Myocyte (in vitro differentiated cells): ENCODE measurements around the gene CPTP. TPM values are rescaled to one million over a fixed set of nuclear protein-coding genes. Genes with fewer than 3 reads are reported as not detected.
"Not testable (repeated sequence)": the region's sequence is repeated elsewhere in the genome, so short reads cannot be mapped to it uniquely, and the experiment has no call there.

Source experiments
- DNase-seq: peaks from one replicate; pipeline ENCODE4 v3.0.0-alpha.2; 2012; ENCODE audit warnings: low read depth
- total RNA-seq: library from RNA; depleted of rRNA; stranded (reverse); fragments of >200 nt; gene quantifications from 2 replicates; pipeline ENCODE4 v1.2.3, GENCODE V29; 2014

CPTP gene
- total RNA-seq, 1 donor from 2014 or later: 28.9 TPM

DNA sequence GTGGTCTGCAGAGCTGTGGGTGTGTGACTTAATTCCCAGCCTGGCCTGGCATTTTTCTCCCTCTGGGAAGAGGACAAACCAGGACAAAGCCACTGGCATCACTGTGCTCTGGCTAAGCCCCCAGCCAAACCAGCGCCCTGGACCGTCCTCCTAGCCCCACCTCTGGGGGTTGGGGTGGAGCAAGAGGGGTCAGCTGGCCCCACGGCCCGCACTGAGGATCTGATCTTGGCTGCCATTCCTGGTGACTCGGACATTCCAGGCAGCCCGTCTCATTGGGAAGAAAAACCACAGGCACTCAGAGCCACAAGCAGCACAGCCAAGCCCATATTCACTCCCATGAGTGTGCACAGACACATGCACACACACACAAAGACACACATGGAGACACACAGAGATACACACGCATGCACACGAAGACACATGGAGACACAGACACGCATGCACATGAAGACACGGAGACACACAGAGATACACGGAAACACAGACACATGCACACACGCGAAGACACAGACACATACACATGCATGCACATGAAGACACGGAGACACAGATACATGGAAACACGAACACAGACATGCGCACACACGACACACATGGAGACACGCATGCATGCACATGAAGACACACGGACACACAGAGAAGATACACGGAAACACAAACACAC is 36.0 kb downstream of the CPTP start:
- peak; percentile 99 for DNase-seq

GRCh38 chr1:1361233-1361981 is 36.8 kb downstream of the CPTP start:
- no peak for DNase-seq

GRCh38 chr1:1361982-1362423 is 37.4 kb downstream of the CPTP start:
- peak; percentile 89 for DNase-seq

GRCh38 chr1:1364266-1364665 is 39.7 kb downstream of the CPTP start:
- DNase-seq: peak; percentile 54

DNA sequence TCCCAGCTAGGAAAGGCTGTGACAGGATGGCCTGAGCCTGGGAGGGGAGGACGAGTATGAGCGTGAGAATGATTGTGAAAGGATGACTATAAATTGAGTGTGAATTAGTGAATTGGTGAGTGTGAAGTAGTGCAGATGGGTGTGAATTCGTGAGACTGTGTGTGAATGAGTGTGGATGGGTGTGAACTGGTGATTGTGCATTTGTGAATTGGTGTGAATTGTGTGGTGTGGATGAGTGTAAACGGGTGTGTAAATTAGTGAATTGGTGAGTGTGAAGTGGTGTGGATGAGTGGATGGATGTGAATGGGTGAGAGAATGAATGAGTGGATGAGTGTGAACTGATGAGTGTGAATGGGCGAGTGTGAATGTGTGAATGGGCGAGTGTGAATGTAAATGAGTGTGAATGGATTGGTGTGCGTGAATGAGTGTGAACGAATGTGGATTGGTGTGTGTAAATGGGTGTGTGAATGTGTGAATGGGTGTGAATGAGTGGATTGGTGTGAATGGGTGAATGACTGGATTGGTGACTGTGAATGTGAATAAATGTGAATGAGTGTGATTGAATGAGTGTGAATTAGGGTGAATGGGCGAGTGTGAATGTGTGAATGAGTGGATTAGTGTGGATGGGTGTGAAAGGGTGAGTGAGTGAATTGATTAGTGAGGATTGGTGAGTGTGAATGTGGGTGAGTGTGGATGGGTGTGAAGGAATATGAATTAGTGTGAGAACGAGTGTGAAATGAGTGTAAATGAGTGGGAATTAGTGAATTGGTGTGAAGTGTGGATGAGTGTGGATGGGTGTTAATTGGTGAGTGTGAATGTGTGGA is 41.5 kb downstream of the CPTP start:
- DNase-seq: no peak

DNA sequence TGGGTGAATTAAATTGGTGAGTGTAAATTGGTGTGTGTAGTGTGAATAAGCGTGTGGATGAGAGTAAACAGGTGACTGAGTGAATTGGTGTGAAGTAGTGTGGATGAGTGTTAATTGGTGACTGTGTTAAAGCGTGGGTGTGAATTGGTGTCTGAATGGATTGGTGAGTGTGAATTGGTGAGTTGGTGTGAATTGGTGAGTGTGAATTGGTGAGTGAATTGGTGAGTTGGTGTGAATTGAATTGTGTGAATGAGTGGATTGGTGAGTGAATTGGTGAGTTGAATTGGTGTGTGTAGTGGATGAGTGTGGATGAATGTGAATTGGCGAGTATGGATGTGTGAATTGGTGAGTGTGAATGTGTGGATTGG is 42.1 kb downstream of the CPTP start:
- no peak for DNase-seq

DNA sequence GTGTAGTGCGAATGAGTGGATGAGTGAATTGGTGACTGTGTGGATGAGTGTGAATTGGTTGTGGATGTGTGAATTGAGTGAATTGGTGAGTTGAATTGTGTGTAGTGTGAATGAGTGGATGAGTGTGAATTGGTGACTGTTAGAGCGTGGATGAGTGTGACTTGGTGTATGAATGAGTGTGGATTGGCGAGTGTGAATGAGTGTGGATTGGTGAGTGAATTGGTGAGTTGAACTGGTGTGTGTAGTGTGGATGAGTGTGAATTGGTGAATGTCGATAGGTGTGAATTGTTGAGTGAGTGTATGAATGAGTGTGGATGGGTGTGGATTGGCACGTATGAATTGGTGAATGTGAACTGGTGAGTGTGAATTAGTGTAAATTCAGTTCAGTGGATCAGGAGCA is 42.7 kb downstream of the CPTP start:
- DNase-seq: no peak

GRCh38 chr1:1370094-1370493 is 45.5 kb downstream of the CPTP start:
- not testable (repeated sequence) for DNase-seq

DNA sequence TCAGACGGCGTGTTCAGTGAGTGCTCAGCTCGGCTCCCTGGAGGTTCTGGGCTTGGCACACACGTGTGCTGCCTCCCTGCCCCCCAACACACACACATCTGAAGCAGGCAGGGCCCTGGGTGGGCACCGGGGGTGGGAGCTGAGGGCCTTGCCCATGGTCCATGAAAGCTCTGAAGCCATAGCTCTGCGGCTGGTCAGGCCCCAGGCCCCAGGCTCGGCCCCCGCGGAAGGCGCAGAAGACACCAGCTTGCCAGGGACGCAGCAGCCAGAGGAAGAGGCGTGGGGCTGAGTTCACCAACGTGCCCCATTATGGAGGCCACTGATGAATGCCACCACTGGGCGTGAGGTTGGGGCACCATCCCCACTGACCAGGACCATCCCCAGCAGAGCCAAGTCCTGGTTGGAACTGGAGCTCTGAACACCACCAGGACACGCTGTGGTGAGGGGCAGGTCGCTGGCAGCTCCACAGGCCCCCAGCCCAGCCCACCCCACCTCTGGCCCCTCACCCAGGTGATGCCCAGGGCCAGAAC is 46.2 kb downstream of the CPTP start:
- no peak for DNase-seq

DNA sequence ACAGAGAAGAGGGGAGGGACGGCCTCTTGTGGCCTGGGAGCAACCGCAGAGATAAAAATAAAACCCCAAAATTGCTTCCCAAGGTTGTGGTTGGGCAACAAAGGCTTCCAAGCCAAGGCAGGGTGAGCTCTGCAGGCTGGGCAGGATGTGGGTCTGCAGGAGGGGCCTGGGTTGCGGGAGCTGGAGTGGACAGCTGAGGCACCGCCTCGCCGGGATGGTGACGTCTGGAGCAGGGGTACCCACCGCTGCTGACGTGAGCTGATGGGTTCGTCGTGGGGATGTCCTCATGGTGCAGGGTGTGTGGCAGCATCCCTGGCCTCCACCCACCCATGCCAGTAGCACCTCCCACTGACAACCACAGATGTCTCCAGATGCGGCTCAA is 46.8 kb downstream of the CPTP start:
- peak; percentile 97 for DNase-seq

DNA sequence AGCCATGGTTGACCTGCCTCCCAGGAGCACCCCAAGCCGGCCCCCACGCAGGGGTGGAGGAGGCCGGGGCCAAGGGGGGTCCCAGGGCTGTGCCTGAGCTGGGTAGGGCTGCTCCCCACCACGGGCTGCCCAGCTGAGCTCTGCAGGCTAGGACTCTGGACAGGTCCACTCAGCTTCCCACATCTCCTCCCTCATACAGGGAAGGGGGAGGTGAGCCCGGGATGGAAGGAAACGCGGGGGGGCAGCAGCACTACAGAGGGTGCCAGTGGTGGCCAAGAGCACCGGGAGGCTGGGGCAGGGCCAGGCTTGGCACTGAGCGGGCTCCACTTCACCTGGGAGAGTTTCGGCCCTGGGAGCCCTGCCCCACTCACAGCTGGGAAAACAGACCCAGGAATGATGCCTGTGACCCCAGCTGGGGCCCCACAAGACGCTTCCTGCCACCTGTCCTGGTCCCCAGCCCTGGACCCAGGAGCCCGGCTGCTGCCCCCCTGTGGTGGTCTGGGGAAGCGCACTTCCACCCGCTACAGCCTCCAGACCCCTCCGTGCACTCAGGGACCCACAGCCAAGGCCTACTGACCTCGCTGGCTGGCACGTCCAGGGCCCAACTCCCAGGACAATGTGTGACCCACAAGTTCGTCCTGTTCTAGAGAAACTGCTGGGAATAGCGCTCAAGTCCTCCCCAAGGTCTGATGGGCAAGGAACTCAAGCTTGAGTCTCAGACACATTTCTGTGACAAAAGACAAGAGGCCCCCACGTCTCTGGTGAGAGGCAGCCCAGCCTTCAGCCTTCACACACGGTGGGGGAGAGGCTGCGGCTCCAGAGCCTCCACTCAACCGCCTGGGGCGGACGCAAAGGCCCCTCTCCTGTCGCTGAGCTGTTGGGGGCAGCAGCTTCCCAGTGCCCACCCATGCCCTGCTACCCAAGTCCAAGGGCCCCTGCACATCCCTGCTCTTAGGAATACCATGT is 47.4 kb downstream of the CPTP start:
- peak; percentile 80 for DNase-seq

DNA sequence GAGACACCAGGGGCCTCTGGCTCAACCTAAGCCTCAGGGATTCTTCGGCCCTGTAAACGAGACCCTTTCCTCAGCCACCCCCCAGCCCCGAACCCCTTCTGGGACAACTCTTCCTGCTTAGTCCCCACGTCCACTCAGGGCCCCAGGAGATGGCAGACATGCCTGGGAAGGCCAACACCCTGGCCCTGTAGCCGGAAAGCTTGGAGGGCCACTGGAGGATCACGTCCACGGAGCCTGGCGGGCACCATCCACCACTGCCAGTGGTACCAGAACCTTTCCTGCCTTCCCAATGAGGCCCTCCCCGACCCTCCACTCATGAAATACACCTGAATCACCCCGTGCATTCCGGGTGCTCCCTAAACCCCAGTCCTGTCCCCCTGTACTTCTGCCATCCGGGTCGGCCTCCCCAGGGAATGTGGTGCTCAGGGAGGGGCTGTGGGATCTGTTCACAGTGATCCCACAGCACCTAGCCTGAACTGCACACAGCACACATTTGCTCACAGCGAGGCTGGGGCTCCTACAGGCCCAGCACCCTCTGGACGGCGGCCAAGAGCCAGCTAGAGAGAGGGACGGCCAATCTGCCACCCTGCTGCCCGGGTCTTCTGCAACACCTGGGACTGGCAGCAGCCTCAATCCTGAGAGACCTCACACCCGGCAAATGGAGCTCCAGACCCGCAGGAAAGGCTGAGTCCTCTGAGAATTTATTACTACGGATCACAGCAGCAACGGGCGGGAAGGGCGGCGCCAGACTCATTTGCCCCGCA is 48.6 kb downstream of the CPTP start:
- no peak for DNase-seq

DNA sequence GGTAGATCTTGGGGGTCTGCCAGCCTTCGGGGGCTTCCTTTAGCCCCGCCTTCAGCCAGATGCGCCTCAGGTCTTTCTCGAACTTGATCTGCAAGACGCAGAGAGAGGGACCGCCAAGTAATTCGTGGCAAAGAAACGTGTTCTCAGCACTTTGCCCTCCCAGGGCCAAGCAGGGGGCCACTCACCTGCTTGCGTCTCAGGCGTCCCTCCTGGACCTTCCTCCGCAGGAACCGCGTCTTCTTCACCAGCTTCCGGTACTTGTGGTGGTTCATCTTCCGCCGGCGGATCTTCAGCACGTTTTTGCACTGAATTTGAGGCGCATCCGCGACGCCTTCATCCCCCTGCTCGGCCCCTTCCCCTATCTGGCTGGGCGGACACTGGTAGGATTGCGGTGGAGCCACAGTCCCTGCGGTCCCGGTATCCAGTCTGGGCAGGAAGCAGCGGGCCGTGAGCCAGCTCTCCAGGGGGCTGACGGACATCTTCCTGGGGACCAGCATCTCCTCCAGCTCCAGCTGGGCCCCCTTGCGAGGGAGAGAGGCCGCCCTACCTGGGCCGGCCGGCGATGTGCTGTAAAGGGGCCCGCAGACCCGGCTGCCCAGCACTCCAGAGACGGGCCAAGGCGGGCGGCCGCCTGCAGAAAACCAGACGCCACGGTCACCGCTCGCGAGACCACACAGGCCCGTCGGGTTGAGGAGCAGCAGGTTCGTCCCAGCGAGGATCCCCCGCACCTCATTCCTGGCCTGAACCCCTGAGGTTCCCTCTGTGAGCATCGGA is 49.4 kb downstream of the CPTP start:
- DNase-seq: no peak

- DNase-seq: peak; percentile 34
Measured at GRCh38 chr1:1374589-1374928, 50.0 kb downstream of the CPTP start.

DNA sequence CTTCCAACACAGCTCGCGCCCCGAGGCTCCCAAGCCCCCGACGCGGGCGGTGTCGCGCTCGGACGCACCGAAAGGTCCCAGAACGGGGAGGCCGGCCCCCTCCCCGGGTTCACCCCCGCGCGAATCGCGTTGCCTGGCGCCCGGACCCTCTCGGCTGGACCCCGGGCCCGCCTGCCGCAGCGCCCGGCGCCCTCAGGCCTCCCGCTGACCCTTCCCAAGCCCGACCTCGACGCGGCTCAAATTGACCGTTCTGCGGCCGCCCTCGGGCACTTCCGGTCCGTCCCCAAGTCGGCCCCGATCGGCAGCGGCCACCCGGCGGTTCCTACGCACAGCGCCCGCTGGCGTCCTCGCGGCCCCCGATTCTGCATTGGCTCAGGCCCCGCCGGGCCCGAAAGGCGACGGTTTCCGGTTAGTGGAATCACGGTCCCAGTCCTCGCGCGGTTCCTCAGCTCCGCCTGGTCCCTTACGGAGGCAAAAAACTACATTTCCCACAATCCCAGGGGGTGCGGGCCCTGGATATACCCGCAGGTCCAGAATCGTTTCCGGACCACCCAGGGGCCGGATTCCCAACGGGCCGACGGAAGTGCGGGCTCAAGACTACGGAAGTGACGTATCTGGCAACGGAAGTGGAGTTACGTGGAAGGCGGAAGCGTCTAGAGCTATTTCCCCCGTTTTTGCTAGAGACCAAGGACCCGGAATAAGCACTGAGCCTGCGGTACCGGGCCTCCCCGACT is 50.5 kb downstream of the CPTP start, which contains the start of gene AURKAIP1:
TSS of gene AURKAIP1 (minus strand) at position 279 of the 734 bp plus-strand sequence. CDS start 451 bp downstream, outside the sequence.
- peak; percentile 100 for DNase-seq

GRCh38 chr1:1376551-1377226 is 52.1 kb downstream of the CPTP start:
- peak; percentile 24 for DNase-seq

DNA sequence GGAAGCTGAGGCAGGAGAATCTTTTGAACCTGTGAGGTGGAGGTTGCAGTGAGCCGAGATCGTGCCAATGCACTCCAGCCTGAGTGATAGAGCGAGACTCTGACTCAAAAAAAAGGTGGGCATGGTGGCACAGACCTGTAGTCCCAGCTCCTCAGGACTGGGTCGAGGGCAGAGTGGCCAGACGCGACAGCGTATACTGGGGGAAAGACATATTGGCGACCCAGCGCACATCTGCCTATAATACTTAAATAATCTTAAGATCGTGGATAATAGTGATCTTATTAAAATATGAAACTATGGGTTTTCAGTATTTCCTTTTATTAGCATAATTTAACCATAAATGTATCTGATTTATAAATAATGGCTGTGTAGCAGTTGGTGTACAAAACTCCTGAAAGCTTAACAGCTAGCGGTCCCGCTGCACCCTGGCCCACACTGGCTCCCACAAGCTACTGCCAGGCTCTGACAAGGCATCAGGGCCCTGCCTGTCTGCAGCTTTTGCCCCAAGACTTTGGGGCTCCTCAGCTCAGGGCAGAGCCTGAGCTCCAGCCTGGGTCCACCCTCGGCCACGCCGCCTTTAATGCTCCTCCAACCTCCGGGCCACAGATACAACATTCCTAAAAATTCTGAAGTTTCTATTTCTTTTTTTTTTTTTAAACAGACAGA is 53.1 kb downstream of the CPTP start:
- DNase-seq: no peak
